GM21723 (cell line): Measurements from ENCODE around the gene HIC1.
A peak's percentile ranks its signal among the peaks of the same experiment; 100 is the strongest.

Experiments
- ATAC-seq: cut with Tn5 transposase; IDR thresholded peaks from one replicate; pipeline ENCODE4 v1.9.1; 2021; ENCODE audit warnings: mild to moderate bottlenecking, moderate library complexity; ENCODE audit not compliant: unreplicated experiment

The HIC1 gene

DNA sequence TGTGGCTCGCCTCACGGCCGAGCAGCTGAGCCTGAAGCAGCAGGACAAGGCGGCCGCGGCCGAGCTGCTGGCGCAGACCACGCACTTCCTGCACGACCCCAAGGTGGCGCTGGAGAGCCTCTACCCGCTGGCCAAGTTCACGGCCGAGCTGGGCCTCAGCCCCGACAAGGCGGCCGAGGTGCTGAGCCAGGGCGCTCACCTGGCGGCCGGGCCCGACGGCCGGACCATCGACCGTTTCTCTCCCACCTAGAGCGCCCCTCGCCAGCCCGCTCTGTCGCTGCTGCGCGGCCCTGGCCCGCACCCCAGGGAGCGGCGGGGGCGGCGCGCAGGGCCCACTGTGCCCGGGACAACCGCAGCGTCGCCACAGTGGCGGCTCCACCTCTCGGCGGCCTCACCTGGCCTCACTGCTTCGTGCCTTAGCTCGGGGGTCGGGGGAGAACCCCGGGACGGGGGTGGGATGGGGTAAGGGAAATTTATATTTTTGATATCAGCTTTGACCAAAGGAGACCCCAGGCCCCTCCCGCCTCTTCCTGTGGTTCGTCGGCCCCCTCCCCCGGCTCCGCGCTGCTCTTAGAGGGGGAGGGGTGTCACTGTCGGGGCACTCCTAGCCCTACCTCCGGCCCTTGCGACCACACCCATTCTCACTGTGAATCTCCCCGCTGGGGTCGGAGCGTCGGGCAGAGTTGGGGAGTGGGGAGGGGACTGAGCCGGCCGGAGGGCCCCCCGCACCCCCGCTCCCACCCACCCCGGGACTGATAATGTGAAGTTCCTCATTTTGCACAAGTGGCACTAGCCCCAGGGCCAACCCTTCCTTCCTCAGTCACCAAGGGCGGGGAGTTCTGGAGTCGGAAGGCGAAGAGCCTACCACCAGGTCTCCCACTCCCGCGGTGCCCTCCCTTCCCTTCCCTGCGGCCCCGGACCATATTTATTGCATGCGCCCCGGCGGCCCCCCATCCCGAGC lies 4.0 kb downstream of the HIC1 start:
- ATAC-seq = no peak

DNA sequence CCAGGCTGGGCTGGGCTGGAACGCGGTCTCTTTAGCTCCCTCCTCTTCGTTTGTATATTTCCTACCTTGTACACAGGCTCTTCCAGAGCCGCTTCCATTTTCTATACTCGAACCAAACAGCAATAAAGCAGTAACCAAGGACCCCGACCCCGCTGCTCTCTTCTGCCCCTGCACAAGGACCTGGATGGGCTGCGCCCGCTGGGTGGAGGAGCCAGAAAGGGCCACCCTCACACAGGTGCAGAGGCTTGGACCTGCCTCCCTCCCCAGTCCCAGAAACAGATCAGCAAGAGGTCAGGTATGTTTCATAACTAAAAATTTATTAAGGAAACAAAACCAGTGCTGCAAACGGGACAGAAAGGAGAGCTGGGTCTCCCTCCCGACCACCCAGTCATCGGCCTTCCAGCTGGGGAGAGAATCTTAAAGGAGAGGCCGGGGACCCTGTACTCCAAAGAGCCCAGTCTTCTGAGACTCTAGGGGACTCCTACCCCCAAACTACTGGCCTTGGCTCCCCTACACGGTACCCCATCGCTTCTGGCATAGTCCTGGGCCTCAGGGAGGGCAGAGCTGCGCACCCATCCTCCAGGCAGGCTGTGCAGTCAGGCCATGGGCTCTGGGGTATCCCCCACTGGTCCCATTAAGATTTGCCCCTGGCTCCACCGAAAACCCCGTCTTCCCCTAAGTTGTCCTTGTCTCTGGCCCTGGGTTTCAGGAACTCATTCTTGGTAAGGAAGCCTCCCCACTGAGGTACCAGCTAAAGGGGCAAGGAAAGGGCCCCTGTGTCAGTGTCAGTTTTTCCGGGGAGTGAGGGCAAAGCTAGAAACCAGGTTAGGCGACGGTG lies 4.9 kb downstream of the HIC1 start:
- ATAC-seq = no peak

DNA sequence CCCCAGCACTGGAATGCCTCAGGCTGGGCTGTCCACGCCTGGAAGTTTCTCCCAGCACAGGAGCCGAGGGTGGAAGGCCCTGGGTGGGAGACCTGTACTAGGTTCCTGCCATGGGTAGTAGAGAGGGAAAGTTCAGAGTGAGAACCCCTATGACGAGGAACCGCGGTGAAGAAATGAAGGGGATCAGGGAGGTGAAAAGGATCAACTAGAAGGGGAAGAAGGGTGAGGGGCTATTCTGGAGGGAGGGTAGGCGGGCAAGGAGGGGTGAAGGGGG lies 5.4 kb downstream of the HIC1 start:
- ATAC-seq = no peak

GRCh38 chr17:2060681-2061440 lies 6.0 kb downstream of the HIC1 start:
- ATAC-seq = no peak

GRCh38 chr17:2061441-2061958 lies 6.6 kb downstream of the HIC1 start:
- no peak for ATAC-seq

GRCh38 chr17:2062571-2063183 lies 7.8 kb downstream of the HIC1 start:
- no peak for ATAC-seq

DNA sequence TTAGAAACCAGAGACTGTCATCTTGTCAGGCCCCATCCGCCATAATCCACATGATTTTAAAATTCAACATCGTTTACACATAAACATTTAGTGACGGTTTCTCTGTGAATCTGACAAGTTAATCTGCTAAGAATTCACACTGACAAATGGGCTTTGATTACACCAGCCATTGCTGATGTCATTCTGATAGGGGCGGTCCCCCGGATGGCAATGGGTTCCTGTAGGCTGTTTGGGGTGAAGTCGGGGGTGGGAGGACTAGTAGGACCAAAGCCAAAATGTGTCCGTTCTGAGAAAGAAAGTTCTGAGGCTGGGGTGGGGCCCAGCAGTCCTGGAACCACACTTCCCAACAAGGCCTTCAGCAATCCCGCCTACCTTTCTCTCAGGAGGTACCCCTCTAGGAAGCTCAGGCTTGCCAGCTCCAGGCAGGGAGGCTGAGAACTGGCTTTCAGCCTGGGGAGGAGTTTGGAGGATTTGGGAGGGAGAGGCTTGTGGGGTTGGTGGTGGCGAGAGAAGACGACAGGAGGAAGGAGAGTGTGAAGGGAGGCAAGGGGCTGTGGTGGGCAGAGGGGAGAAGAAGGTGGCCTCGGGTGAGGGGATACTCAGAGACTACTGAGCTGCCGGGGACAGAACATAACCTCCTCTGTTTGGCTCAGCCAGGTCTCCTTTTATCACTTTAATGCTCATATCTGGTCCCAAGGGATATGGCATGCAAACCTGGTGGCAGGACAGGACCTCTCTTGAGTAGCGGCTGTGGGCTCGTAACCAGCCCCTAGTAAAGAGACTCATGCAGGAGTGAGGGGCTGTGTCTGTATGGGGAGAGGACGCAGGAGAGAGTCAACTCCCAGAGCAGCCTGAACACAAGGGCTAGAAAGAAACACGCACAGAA lies 8.6 kb downstream of the HIC1 start:
- no peak for ATAC-seq

GRCh38 chr17:2064147-2064489 lies 9.2 kb downstream of the HIC1 start:
- ATAC-seq = no peak

- ATAC-seq = no peak
Observed at GRCh38 chr17:2064520-2064971, 9.6 kb downstream of the HIC1 start.

DNA sequence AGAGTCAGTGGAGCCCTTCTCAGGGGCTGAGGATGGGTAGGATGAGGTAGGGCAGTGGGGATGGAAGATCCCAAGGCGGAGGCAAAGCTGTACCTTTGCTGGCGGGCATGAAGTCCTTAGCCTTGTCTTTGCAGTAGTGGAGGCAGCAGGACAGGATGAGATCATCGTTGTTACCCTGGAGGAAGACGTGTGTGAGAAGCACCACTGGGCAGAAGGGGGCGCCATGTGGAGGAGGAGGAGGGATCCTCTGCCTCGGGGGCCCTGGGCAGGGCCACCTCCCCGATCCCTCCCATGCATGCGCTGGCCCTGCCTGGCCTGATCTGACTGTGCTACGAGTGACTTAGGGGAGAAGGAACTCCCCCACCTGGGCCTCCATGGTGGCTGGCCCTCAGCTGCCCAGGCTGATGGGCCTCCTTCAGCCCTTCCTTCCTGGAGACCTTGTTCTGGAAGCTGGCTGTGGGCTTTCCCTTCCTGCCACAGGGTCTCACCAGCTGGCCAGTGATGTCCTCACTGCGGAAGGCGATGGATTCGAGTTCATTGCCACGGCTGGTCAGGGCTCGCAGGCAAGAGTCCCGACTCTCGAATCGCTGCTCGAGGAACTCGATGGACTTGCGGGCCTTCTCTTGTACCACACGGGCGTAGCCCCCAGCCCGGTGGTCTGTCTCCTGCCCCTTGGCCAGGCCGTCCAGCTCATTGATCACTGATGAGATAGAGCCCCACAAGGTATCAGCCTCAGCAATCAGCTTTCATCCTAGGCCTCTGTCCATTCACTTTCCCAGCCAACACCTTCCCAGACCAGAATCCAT lies 10.3 kb downstream of the HIC1 start:
- ATAC-seq = no peak

DNA sequence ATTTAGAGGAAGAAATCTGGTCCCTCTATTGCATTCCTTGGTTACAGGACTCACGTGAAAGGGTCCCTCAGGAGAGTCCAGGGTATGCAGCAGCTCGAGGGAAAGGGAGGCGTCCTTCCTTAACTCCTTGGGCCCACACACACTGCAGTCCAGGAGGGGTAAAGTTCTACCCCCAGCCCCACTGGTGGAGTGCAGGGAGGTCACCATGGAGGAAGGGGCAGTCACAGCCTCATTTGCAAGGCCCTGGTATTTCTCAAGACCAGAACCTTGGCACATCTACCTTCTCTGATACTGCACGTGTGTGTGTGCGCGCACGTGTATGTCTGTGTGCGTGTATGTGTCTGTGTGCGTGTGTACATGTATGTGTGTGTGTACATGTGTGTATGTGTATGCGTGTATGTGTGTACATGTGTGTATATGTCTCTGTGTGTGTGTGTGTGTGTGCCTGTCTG lies 11.1 kb downstream of the HIC1 start:
- no peak for ATAC-seq

GRCh38 chr17:2067048-2067561 lies 12.2 kb downstream of the HIC1 start:
- ATAC-seq = no peak

DNA sequence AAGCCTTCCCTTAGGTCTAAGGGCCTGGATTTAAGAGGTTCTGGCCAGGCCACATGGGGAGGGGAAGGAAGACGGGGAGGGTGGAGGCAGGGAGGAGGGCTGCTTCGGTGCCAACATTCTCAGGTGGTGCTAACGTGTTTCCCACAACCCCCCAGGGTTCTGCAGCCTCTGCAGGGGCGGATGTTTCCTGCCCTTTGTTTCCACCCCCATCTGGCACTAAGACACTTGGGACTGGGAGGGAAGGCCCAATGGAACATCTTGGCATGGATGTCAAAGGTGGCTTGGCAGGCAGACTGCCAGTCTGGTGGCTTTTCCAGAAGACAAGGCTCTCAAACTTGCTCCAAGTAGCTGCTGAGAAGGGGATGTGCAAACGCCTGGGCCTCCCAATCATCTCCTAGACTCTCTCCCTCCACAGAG lies 12.7 kb downstream of the HIC1 start:
- no peak for ATAC-seq

DNA sequence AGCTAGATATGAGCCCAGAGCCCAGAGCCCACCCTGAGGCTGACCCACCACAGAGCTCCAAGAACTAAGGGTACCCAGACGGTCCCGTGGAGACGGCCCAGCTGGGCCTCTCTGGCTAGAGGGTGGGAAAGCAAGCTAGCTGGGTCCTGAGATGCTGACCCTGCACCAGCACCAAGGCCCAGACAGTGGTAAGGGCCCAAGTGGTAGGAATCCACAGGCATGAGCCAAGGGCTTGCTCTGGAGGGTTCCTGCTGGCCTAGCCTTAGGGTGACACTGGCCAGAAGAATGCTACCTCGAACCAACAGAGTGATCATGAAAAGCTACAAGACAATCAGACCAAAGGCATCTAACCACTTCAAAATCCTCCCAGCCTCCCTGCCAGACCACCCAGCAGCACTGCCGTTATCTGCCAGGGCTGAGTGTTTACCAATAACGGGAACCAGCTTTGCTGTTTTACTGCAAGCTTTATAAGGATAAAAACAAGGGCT lies 13.2 kb downstream of the HIC1 start:
- ATAC-seq = no peak

- no peak for ATAC-seq
Observed at GRCh38 chr17:2068519-2069051, 13.7 kb downstream of the HIC1 start.

GRCh38 chr17:2070241-2071023 lies 15.5 kb downstream of the HIC1 start:
- ATAC-seq = peak; percentile 72

- ATAC-seq = no peak
Observed at GRCh38 chr17:2071024-2071385, 16.1 kb downstream of the HIC1 start.
